Measurements from ENCODE around the gene RAD51B.
"Not testable (repeated sequence)": the region's sequence is repeated elsewhere in the genome, so short reads cannot be mapped to it uniquely, and the experiment has no call there.

RAD51B gene

GRCh38 chr14:68653804-68654203, 834.2 kb downstream of the RAD51B start:
- DNase-seq, result no peak

GRCh38 chr14:68654471-68654941, 834.9 kb downstream of the RAD51B start:
- DNase-seq, result no peak

- DNase-seq, result peak; percentile 54
Observed at GRCh38 chr14:68655021-68655831, 835.6 kb downstream of the RAD51B start.

- DNase-seq, result peak; percentile 40
Observed at GRCh38 chr14:68655911-68656316, 836.3 kb downstream of the RAD51B start.

GRCh38 chr14:68656452-68656851, 836.9 kb downstream of the RAD51B start:
- no peak for DNase-seq

- DNase-seq, result no peak
Observed at GRCh38 chr14:68657300-68658028, 837.9 kb downstream of the RAD51B start.

- DNase-seq, result no peak
Observed at GRCh38 chr14:68658029-68658509, 838.5 kb downstream of the RAD51B start.

- no peak for DNase-seq
Observed at GRCh38 chr14:68658943-68659931, 839.7 kb downstream of the RAD51B start.

GRCh38 chr14:68660495-68660894, 840.9 kb downstream of the RAD51B start:
- no peak for DNase-seq

- no peak for DNase-seq
Observed at GRCh38 chr14:68661226-68662225, 841.9 kb downstream of the RAD51B start.

- DNase-seq, result no peak
Observed at GRCh38 chr14:68662392-68662791, 842.8 kb downstream of the RAD51B start.

- not testable (repeated sequence) for DNase-seq
Observed at GRCh38 chr14:68662826-68663225, 843.2 kb downstream of the RAD51B start.

- no peak for DNase-seq
Observed at GRCh38 chr14:68663385-68664076, 844.0 kb downstream of the RAD51B start.

GRCh38 chr14:68664225-68664681, 844.7 kb downstream of the RAD51B start:
- DNase-seq, result no peak

- no peak for DNase-seq
Observed at GRCh38 chr14:68665131-68665530, 845.6 kb downstream of the RAD51B start.

- no peak for DNase-seq
Observed at GRCh38 chr14:68665792-68666204, 846.2 kb downstream of the RAD51B start.

GRCh38 chr14:68666236-68666635, 846.7 kb downstream of the RAD51B start:
- DNase-seq, result no peak

GRCh38 chr14:68666899-68667298, 847.3 kb downstream of the RAD51B start:
- DNase-seq, result no peak

- no peak for DNase-seq
Observed at GRCh38 chr14:68667313-68667791, 847.8 kb downstream of the RAD51B start.

GRCh38 chr14:68668028-68668427, 848.4 kb downstream of the RAD51B start:
- DNase-seq, result no peak

Measured in NCI-H1092 treated with DMSO at 0.1 percent for 48 hours (cell line).